ENCODE measurements around the gene LYAR.
"Not testable (repeated sequence)": the region's sequence is repeated elsewhere in the genome, so short reads cannot be mapped to it uniquely, and the experiment has no call there.

Gene LYAR

DNA sequence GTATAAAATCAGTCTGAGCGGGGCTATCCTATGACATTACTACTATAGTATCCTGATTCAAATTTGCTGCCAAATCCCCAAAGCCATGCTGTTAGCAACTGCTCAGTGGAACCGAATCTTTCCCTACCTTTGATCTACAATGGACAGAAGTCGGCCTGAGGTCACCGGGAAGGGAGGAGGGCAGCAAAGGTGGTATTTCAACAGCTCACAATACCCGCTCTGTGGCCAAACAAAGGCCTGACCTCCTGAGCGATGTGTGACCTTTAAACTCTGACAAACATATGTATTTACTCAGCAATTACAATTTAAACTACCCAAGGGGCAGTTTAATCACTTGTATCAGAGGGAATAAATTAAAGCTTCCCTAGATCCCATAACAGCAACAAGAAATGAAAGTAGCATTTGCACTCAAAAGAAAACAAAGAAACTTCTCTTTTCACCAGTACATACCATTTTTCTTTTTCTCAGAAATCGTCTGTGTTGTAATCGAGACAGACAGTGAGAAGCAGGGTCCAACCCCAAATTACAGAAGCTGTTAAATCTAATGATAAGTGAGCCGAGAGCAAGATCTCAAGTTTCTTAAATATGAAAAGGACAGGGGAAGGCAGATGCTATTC lies 30.4 kb downstream of the LYAR start:
- DNase-seq, result no peak

DNA sequence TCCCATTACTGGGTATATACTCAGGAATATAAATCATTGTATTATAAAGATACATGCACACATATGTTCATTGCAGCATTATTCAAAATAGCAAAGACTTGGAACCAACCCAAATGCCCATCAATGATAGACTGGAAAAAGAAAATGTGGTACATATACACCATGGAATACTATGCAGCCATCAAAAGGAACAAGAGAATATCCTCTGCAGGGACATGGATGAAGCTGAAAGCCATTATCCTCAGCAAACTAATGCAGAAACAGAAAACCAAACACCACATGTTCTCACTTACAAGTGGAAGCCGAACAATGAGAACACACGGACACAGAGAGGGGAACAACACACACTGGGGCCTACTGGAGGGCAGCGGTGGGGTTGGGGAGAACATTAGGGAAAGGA lies 32.2 kb downstream of the LYAR start:
- DNase-seq, result not testable (repeated sequence)

GRCh38 chr4:4256799-4257198 lies 33.2 kb downstream of the LYAR start:
- no peak for DNase-seq

DNA sequence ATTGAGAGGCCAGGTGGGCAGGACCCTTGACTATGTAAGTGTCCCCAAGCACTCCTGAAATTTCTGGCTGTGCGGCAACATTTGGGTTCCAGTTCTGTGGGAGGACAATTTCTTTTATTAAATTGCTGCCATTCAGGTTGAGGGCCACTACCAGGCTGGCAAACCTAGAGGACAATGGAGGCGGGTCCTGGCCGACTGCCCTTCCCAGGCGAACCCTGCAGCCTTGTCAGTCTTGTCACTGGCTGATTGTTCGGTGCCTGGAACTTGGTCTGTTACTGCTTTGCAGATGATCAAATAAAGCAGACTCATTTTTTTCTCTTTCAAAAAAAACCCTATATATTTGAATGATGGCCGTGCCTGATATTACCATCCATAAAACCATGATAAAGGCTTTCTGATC lies 35.3 kb downstream of the LYAR start:
- no peak for DNase-seq

GRCh38 chr4:4254199-4254598 lies 35.8 kb downstream of the LYAR start:
- DNase-seq, result no peak

- no peak for DNase-seq
These were observed 40.1 kb downstream of the LYAR start for GRCh38 chr4:4249866-4250265.

GRCh38 chr4:4249342-4249741 lies 40.6 kb downstream of the LYAR start:
- not testable (repeated sequence) for DNase-seq

- no peak for DNase-seq
These were observed 41.1 kb downstream of the LYAR start for GRCh38 chr4:4248885-4249203.

- DNase-seq, result peak; percentile 88
These were observed 41.7 kb downstream of the LYAR start, which contains the start of gene TMEM128 for GRCh38 chr4:4248029-4248884. Gene TMEM128, minus strand, starts transcription at chr4:4248223. Its CDS starts 21 bp downstream, at chr4:4248202.

DNA sequence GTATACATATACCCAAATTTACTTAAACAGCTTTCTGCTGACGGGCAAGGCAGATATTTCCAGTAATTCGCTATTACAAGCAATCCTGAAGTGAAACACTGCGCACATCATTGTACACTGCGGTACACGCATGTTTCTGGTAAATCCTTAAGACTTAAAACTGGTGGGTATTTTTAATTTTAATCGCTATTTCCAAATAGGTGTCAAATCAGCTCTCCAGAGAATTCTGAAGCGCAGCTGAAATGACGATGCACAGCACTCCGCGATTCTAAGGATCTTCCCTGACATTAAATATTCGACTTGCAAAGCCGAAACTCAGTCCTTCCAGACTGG lies 42.3 kb downstream of the LYAR start:
- DNase-seq, result no peak

- no peak for DNase-seq
These were observed 44.8 kb downstream of the LYAR start for GRCh38 chr4:4245172-4245571.

DNA sequence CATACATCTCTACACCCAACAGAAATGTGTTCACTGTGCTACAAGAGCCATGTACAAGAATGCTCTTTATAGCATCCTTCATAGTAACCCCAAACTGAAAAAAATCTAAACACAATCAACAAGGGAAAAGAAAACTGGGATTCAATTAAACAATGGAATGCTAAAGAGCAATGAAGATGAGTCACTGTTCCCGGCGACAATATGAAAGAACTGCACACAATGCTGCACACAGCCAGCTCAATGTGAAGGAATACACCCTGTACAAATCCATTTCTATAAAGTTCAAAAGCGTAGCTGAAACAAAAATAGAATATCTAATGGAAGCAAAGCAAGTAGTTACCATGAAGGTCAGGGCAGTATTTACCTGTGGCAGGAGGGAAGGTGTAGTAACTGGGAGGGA lies 50.4 kb downstream of the LYAR start:
- not testable (repeated sequence) for DNase-seq

DNA sequence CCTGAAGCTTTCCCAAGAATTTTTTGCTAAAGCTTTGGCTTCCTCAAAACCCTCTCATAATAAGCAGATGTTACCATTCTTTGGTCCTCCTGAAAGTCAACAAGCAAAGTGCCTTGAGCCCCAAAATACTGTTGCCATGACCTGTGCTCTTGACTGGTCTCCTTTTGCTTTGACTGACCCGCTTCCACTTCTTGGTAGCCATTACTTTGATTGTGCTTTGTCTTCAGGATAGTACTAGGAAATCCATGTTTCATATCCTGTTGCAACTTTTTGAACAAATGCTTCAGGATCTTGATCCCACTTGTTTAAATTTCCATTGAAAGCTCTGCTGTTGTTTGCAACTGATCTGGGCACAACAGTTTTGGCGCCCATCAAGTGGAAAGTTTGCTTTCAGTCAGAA lies 56.3 kb downstream of the LYAR start:
- DNase-seq, result no peak

GRCh38 chr4:4228356-4228668 lies 61.6 kb downstream of the LYAR start:
- no peak for DNase-seq

GRCh38 chr4:4227510-4228355 lies 62.2 kb downstream of the LYAR start:
- no peak for DNase-seq

DNA sequence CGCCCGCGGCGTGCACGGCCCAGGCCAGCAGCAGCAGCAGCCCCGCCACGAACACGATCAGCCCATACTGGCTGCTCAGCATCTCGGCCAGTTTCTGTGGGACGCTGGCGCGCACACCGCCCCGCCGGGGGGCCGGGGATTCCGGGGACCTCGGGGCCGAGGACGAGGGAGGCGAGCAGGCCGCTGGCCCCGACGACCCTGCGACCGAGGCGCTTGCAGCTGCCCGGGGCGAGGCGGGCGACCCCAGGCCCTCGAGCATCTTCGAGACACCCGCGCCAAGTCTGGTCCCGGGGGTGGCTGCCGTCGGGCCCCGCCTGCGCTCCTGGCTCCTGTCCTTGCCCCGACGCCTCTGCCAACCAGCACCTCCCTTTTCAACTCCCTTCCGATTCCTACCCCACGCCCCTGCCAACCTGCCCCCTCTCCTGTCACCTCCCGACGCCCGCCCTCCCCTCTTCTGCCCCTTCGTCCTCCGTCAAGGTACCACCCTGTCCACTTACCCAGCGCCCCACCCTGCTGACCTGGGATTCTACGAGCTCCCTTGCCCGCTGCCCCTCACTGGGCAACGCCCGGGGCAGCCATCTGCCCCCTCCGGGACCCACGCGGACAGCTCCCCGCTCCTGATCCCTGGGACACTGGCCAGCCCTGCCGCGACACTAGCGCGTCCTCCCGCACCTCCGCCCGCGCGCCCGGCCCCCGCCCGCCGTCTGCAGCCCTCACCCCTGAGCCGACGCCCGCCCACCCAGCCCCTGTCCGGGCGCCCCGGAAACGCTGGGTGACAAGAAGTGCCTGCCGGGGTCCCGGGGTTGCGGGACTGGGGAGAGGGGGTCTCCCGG lies 63.1 kb downstream of the LYAR start, which contains the start of gene OTOP1:
Gene OTOP1, minus strand, starts transcription at position 324 of the 833 bp plus-strand sequence. Its CDS starts 65 bp downstream, at position 259.
- no peak for DNase-seq

GRCh38 chr4:4225915-4226605 lies 63.9 kb downstream of the LYAR start:
- DNase-seq, result no peak
